Mesendoderm (in vitro differentiated cells): ENCODE results near the gene EXOC7.

ENCODE experiments used
- DNase-seq: peaks from one replicate; pipeline ENCODE4 v3.0.0; 2013
- H2AK5ac ChIP-seq: 2 replicates; pipeline ENCODE4 v1.6.1; 2013; ENCODE audit warnings: low read length, inconsistent platforms
- H2BK120ac ChIP-seq: 2 replicates; pipeline ENCODE4 v1.6.1; 2013; ENCODE audit warnings: low read depth, mild to moderate bottlenecking, low read length, moderate library complexity, mixed read lengths
- H2BK15ac ChIP-seq: replicated peaks from 2 replicates; pipeline ENCODE4 v1.6.1; 2013; ENCODE audit warnings: low read depth, mild to moderate bottlenecking, moderate library complexity
- H2BK5ac ChIP-seq: 2 replicates; pipeline ENCODE4 v1.6.1; 2013; ENCODE audit warnings: low read length, inconsistent platforms
- H3K18ac ChIP-seq: 2 replicates; pipeline ENCODE4 v1.6.1; 2013; ENCODE audit warnings: mild to moderate bottlenecking, low read length, mixed read lengths
- H3K23ac ChIP-seq: one replicate; pipeline ENCODE4 v1.6.1; 2013; ENCODE audit warnings: low read length
- H3K27ac ChIP-seq: 2 replicates; pipeline ENCODE4 v1.5.1; 2013; ENCODE audit warnings: low read depth, mild to moderate bottlenecking, inconsistent platforms, low read length, moderate library complexity
- H3K27me3 ChIP-seq: 2 replicates; pipeline ENCODE4 v1.6.1; 2013; ENCODE audit warnings: low read length, control low read depth, mild to moderate bottlenecking, inconsistent platforms; ENCODE audit not compliant: insufficient read depth, poor library complexity
- H3K36me3 ChIP-seq: 2 replicates; pipeline ENCODE4 v1.6.1; 2013; ENCODE audit warnings: low read length, inconsistent platforms; ENCODE audit not compliant: control insufficient read depth, insufficient read depth
- H3K4ac ChIP-seq: one replicate; pipeline ENCODE4 v1.6.1; 2013; ENCODE audit warnings: low read depth, mild to moderate bottlenecking, low read length, moderate library complexity
- H3K4me1 ChIP-seq: 2 replicates; pipeline ENCODE4 v1.6.1; 2013; ENCODE audit warnings: low read depth, low read length, inconsistent platforms; ENCODE audit not compliant: control insufficient read depth
- H3K4me2 ChIP-seq: 2 replicates; pipeline ENCODE4 v1.6.1; 2013; ENCODE audit warnings: low read length
- H3K4me3 ChIP-seq: 2 replicates; pipeline ENCODE4 v1.5.1; 2013; ENCODE audit warnings: mild to moderate bottlenecking, low read length
- H3K56ac ChIP-seq: one replicate; pipeline ENCODE4 v1.6.1; 2013; ENCODE audit warnings: low read length
- H3K79me1 ChIP-seq: 2 replicates; pipeline ENCODE4 v1.6.1; 2013; ENCODE audit warnings: low read length, inconsistent platforms
- H3K79me2 ChIP-seq: 2 replicates; pipeline ENCODE4 v1.6.1; 2013; ENCODE audit warnings: mild to moderate bottlenecking, low read length; ENCODE audit not compliant: control insufficient read depth, insufficient read depth
- H3K9ac ChIP-seq: 2 replicates; pipeline ENCODE4 v1.6.1; 2013; ENCODE audit warnings: low read length, inconsistent platforms
- H4K5ac ChIP-seq: one replicate; pipeline ENCODE4 v1.6.1; 2013; ENCODE audit warnings: low read length
- H4K8ac ChIP-seq: one replicate; pipeline ENCODE4 v1.6.1; 2013; ENCODE audit warnings: low read depth, mild to moderate bottlenecking, control low read depth, low read length, moderate library complexity
- WGBS: extraction: QIAGEN DNeasy Blood & Tissue Kit; methylation state at CpG from one replicate; pipeline ENCODE4 v1.1.7; 2013; ENCODE audit warnings: low lambda C conversion rate, missing lambda C conversion rate; ENCODE audit not compliant: insufficient coverage; ENCODE audit errors: extremely low coverage; 5-methylcytosine and 5-hydroxymethylcytosine counted together

Gene EXOC7

GRCh38 chr17:76142585-76143041, 39.0 kb upstream of the EXOC7 start:
- H3K79me2 ChIP-seq, result no peaks in the 10 kb centered on the region
- H3K18ac ChIP-seq, result no peak overlapping the region
- no peak overlapping the region for H2AK5ac ChIP-seq
- no peak overlapping the region for H3K4ac ChIP-seq
- WGBS, result no CpG with 5 or more reads among the region's 6 CpGs
- no peak overlapping the region for H4K5ac ChIP-seq
- no peak for DNase-seq
- peaks cover 37% of the 10 kb centered on the region for H3K27me3 ChIP-seq
- H3K9ac ChIP-seq, result no peak overlapping the region
- no peaks in the 10 kb centered on the region for H3K36me3 ChIP-seq
- no peaks in the 10 kb centered on the region for H3K79me1 ChIP-seq
- no peak overlapping the region for H2BK15ac ChIP-seq
- H3K4me3 ChIP-seq, result no peak overlapping the region
- no peak overlapping the region for H4K8ac ChIP-seq
- no peak overlapping the region for H3K27ac ChIP-seq
- H3K56ac ChIP-seq, result no peak overlapping the region
- no peak overlapping the region for H3K4me2 ChIP-seq
- H2BK5ac ChIP-seq, result no peak overlapping the region
- H2BK120ac ChIP-seq, result no peak overlapping the region
- no peaks in the 10 kb centered on the region for H3K4me1 ChIP-seq
- no peak overlapping the region for H3K23ac ChIP-seq

GRCh38 chr17:76142039-76142584, 38.5 kb upstream of the EXOC7 start:
- Histone ChIP-seq H3K79me2 (no peaks in the 10 kb centered on the region), H3K27me3 (peaks cover 42% of the 10 kb centered on the region), H3K4me3 (no peak overlapping the region), H3K4me2 (no peak overlapping the region), H3K36me3 (no peaks in the 10 kb centered on the region), H3K9ac (no peak overlapping the region), H3K27ac (no peak overlapping the region), H4K5ac (no peak overlapping the region), H3K56ac (no peak overlapping the region), H2AK5ac (no peak overlapping the region), H2BK15ac (no peak overlapping the region), H3K4me1 (no peaks in the 10 kb centered on the region), H3K18ac (no peak overlapping the region), H3K79me1 (no peaks in the 10 kb centered on the region), H3K4ac (no peak overlapping the region), H2BK120ac (no peak overlapping the region), H3K23ac (no peak overlapping the region), H2BK5ac (no peak overlapping the region), H4K8ac (no peak overlapping the region)
- whole genome bisulfite sequencing, result no CpG with 5 or more reads among the region's 10 CpGs
- DNase-seq, result no peak

GRCh38 chr17:76141212-76142038, 37.8 kb upstream of the EXOC7 start, which contains the start of gene FOXJ1:
TSS of gene FOXJ1 (minus strand) at chr17:76141245. CDS start at chr17:76140395, 850 bp downstream.
- peak; percentile 96 for DNase-seq
- no peaks in the 10 kb centered on the region for H3K79me1 ChIP-seq
- no CpG with 5 or more reads among the region's 59 CpGs for WGBS
- H3K79me2 ChIP-seq, result no peaks in the 10 kb centered on the region
- H3K18ac ChIP-seq, result no peak within 1 kb of the TSS
- peak within 1 kb of the TSS; percentile 89 for H3K23ac ChIP-seq
- peak within 1 kb of the TSS; percentile 78 for H3K56ac ChIP-seq
- no peak within 1 kb of the TSS for H2BK120ac ChIP-seq
- no peak within 1 kb of the TSS for H2AK5ac ChIP-seq
- H3K27ac ChIP-seq, result no peak within 1 kb of the TSS
- peaks cover 49% of the 10 kb centered on the region for H3K27me3 ChIP-seq
- peak within 1 kb of the TSS; percentile 37 for H3K4me3 ChIP-seq
- H3K4ac ChIP-seq, result no peak within 1 kb of the TSS
- no peak within 1 kb of the TSS for H4K5ac ChIP-seq
- no peak within 1 kb of the TSS for H2BK5ac ChIP-seq
- peak within 1 kb of the TSS; percentile 55 for H3K9ac ChIP-seq
- H4K8ac ChIP-seq, result no peak within 1 kb of the TSS
- no peak within 1 kb of the TSS for H2BK15ac ChIP-seq
- no peaks in the 10 kb centered on the region for H3K36me3 ChIP-seq
- H3K4me1 ChIP-seq, result no peaks in the 10 kb centered on the region
- H3K4me2 ChIP-seq, result peak within 1 kb of the TSS; percentile 91

GRCh38 chr17:76140661-76141211, 37.1 kb upstream of the EXOC7 start:
- no CpG with 5 or more reads among the region's 24 CpGs for WGBS

GRCh38 chr17:76139801-76140660, 36.4 kb upstream of the EXOC7 start:
- peak overlapping the region; percentile 41 for H3K9ac ChIP-seq
- H3K4me3 ChIP-seq, result peak overlapping the region; percentile 8
- H3K4ac ChIP-seq, result no peak overlapping the region
- H2BK15ac ChIP-seq, result no peak overlapping the region
- no peaks in the 10 kb centered on the region for H3K79me1 ChIP-seq
- no peak overlapping the region for H3K27ac ChIP-seq
- WGBS, result no CpG with 5 or more reads among the region's 78 CpGs
- H2AK5ac ChIP-seq, result no peak overlapping the region
- H3K18ac ChIP-seq, result no peak overlapping the region
- no peaks in the 10 kb centered on the region for H3K4me1 ChIP-seq
- peak overlapping the region; percentile 56 for H3K4me2 ChIP-seq
- no peaks in the 10 kb centered on the region for H3K79me2 ChIP-seq
- H3K36me3 ChIP-seq, result no peaks in the 10 kb centered on the region
- no peak overlapping the region for H4K5ac ChIP-seq
- H2BK5ac ChIP-seq, result no peak overlapping the region
- no peak overlapping the region for H2BK120ac ChIP-seq
- peak overlapping the region; percentile 19 for H3K23ac ChIP-seq
- H3K56ac ChIP-seq, result peak overlapping the region; percentile 18
- peaks cover 62% of the 10 kb centered on the region for H3K27me3 ChIP-seq
- H4K8ac ChIP-seq, result no peak overlapping the region
- peak; percentile 52 for DNase-seq

More at GRCh38 chr17:76140661-76141211, 37.1 kb upstream of the EXOC7 start:
- no peak overlapping the region for H3K9ac ChIP-seq
- H2BK5ac ChIP-seq, result no peak overlapping the region
- peaks cover 55% of the 10 kb centered on the region for H3K27me3 ChIP-seq
- H2BK120ac ChIP-seq, result no peak overlapping the region
- no peak overlapping the region for H4K8ac ChIP-seq
- no peaks in the 10 kb centered on the region for H3K79me2 ChIP-seq
- H3K18ac ChIP-seq, result no peak overlapping the region
- no peaks in the 10 kb centered on the region for H3K36me3 ChIP-seq
- H2BK15ac ChIP-seq, result no peak overlapping the region
- no peak overlapping the region for H4K5ac ChIP-seq
- no peak overlapping the region for H2AK5ac ChIP-seq
- no peak overlapping the region for H3K27ac ChIP-seq
- no peak overlapping the region for H3K4me3 ChIP-seq
- H3K4me1 ChIP-seq, result no peaks in the 10 kb centered on the region
- DNase-seq, result no peak
- H3K56ac ChIP-seq, result no peak overlapping the region
- H3K79me1 ChIP-seq, result no peaks in the 10 kb centered on the region
- H3K4ac ChIP-seq, result no peak overlapping the region
- H3K23ac ChIP-seq, result no peak overlapping the region
- H3K4me2 ChIP-seq, result peak overlapping the region; percentile 22
